Measurements from ENCODE around the gene ZBTB11. TPM values are rescaled to one million over a fixed set of nuclear protein-coding genes. Genes with fewer than 3 reads are reported as not detected.
A peak's percentile ranks its signal among the peaks of the same experiment; 100 is the strongest.

ZBTB11 gene
- total RNA-seq, 6 experiments from 2014 or later = 13.0 to 16.3 (median 15.5) TPM

- no peak for DNase-seq
- TF ChIP-seq, protein P1, sequence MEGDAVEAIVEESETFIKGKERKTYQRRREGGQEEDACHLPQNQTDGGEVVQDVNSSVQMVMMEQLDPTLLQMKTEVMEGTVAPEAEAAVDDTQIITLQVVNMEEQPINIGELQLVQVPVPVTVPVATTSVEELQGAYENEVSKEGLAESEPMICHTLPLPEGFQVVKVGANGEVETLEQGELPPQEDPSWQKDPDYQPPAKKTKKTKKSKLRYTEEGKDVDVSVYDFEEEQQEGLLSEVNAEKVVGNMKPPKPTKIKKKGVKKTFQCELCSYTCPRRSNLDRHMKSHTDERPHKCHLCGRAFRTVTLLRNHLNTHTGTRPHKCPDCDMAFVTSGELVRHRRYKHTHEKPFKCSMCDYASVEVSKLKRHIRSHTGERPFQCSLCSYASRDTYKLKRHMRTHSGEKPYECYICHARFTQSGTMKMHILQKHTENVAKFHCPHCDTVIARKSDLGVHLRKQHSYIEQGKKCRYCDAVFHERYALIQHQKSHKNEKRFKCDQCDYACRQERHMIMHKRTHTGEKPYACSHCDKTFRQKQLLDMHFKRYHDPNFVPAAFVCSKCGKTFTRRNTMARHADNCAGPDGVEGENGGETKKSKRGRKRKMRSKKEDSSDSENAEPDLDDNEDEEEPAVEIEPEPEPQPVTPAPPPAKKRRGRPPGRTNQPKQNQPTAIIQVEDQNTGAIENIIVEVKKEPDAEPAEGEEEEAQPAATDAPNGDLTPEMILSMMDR (IDR thresholded peaks at IDR 0.05) = peak; percentile 28; the same call in 1 of the 2 replicates
- Mint-ChIP-seq H3K36me3 (ENCODE audit: low read depth) (no peaks in the 10 kb centered on the region), H3K9me3 (no peaks in the 10 kb centered on the region), H3K27ac (no peak overlapping the region), H3K4me1 (ENCODE audit: low read depth) (peaks cover 5% of the 10 kb centered on the region), H3K27me3 (ENCODE audit: insufficient read depth) (peaks cover 27% of the 10 kb centered on the region), H3K4me3 (no peak overlapping the region)
These were observed 38.6 kb downstream of the ZBTB11 start for GRCh38 chr3:101638261-101638745.

GRCh38 chr3:101637451-101637850 is 39.5 kb downstream of the ZBTB11 start:
- Mint-ChIP-seq H3K27me3 (ENCODE audit: insufficient read depth) (peaks cover 32% of the 10 kb centered on the region), H3K4me3 (no peak overlapping the region), H3K27ac (no peak overlapping the region), H3K36me3 (ENCODE audit: low read depth) (no peaks in the 10 kb centered on the region), H3K9me3 (no peaks in the 10 kb centered on the region), H3K4me1 (ENCODE audit: low read depth) (no peaks in the 10 kb centered on the region)
- no peak for DNase-seq
- TF ChIP-seq, protein P1 (IDR thresholded peaks at IDR 0.05) = no peak

DNA sequence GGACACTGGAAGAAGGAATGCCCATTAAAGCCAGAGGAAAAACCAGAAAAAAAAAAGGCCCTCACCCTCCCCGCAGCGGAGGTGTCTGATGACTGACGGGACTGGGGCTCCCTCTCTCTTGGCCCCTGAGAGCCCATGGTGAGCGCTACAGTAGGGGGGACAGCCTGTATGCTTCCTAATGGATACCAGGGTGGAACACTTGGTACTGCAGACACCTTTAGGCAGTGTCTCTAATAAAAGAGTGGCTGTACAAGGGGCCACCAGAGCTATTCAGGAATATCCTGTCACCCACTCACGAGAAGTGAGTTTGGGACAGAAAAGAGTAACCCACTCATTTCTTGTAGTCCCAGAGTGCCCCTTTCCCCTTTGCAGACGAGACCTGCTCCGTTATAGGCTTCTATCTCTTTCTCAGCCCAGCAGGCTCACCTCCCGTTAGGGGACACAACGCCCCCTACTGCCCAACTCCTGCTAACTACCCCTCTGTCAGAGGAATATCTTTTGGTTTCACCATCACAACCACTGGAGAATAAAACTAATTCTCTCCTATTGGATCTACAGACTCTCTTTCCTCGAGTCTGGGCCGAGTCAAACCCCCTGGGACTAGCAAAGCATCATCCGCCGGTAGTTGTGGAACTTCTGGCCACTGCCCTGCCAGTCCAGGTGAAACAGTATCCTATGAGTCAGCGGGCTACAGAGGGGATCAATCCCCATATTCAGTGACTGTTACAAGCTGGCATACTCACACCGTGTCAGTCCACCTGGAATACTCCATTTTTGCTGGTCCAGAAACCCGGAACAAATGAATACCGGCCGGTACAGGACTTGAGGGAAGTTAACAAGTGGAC is 40.8 kb downstream of the ZBTB11 start:
- TF ChIP-seq, protein P1 (IDR thresholded peaks at IDR 0.05) = peak; percentile 86
- H3K27me3 Mint-ChIP-seq (ENCODE audit: insufficient read depth) = peaks cover 38% of the 10 kb centered on the region
- H3K4me1 Mint-ChIP-seq (ENCODE audit: low read depth) = no peaks in the 10 kb centered on the region
- no peak overlapping the region for H3K27ac Mint-ChIP-seq
- peak; percentile 43 for DNase-seq
- H3K36me3 Mint-ChIP-seq (ENCODE audit: low read depth) = no peaks in the 10 kb centered on the region
- H3K4me3 Mint-ChIP-seq = no peak overlapping the region
- no peaks in the 10 kb centered on the region for H3K9me3 Mint-ChIP-seq

GRCh38 chr3:101635345-101635744 is 41.6 kb downstream of the ZBTB11 start:
- Mint-ChIP-seq H3K27ac (no peak overlapping the region), H3K4me1 (ENCODE audit: low read depth) (no peaks in the 10 kb centered on the region), H3K4me3 (no peak overlapping the region), H3K9me3 (no peaks in the 10 kb centered on the region), H3K36me3 (ENCODE audit: low read depth) (no peaks in the 10 kb centered on the region), H3K27me3 (ENCODE audit: insufficient read depth) (peaks cover 31% of the 10 kb centered on the region)
- no peak for DNase-seq
- TF ChIP-seq, protein P1 (IDR thresholded peaks at IDR 0.05) = no peak

DNA sequence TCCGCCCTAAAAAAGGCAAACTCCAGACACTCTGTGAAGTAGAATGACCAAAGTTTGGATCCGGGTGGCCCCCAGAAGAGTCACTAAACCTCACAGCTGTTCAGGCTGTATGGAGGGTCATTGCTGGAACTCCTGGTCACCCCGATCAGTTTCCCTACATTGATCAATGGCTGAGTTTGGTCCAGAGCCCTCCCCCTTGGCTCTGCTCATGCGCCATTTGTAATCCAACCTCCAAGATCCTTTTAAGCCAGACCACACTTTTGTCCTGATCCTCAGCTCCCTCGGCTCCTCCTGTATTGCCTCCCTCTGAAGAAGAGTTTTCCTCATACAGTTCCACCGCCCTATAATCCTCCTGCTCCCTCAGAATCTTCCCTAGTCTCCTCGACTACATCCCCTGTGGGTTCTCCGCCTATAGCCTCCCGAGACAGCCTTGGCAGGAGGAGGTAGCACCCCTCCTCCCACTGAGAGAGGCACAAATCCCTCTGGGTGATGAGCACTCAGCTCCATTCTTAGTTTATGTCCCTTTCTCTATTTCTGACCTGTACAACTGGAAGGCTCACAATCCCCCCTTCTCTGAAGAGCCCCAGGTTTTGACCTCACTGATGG is 42.2 kb downstream of the ZBTB11 start:
- no peak overlapping the region for H3K4me3 Mint-ChIP-seq
- DNase-seq = no peak
- no peaks in the 10 kb centered on the region for H3K36me3 Mint-ChIP-seq (ENCODE audit: low read depth)
- peaks cover 28% of the 10 kb centered on the region for H3K27me3 Mint-ChIP-seq (ENCODE audit: insufficient read depth)
- H3K4me1 Mint-ChIP-seq (ENCODE audit: low read depth) = no peaks in the 10 kb centered on the region
- TF ChIP-seq, protein P1 (IDR thresholded peaks at IDR 0.05) = no peak
- no peak overlapping the region for H3K27ac Mint-ChIP-seq
- no peaks in the 10 kb centered on the region for H3K9me3 Mint-ChIP-seq
